Fibroblast of villous mesenchyme (primary cell): Measurements from ENCODE around the gene CDKN2AIP. TPM values are rescaled to one million over a fixed set of nuclear protein-coding genes. Genes with fewer than 3 reads are reported as not detected.

ENCODE experiments used
- DNase-seq: peaks from one replicate; pipeline ENCODE4 v3.0.0-alpha.2; 2010; ENCODE audit warnings: low read depth
- H3K4me3 ChIP-seq: 2 replicates; pipeline ENCODE4 v1.5.1; 2011; ENCODE audit warnings: low read depth, mild to moderate bottlenecking, low read length
- total RNA-seq: library from RNA; depleted of rRNA; stranded (reverse); fragments of >200 nt; gene quantifications from 2 replicates; pipeline ENCODE4 v1.2.3, GENCODE V29; 2012
- TF ChIP-seq, protein P1 (sequence below): IDR thresholded peaks from 2 replicates; pipeline ENCODE4 v1.5.1; 2012; ENCODE audit warnings: low read depth, mild to moderate bottlenecking, low read length; ENCODE audit not compliant: insufficient read depth

The CDKN2AIP gene
- total RNA-seq, 1 donor: 17.3 TPM

GRCh38 chr4:183495184-183495583, 50.7 kb downstream of the CDKN2AIP start:
- H3K4me3 ChIP-seq: no peak overlapping the region
- TF ChIP-seq, protein P1, sequence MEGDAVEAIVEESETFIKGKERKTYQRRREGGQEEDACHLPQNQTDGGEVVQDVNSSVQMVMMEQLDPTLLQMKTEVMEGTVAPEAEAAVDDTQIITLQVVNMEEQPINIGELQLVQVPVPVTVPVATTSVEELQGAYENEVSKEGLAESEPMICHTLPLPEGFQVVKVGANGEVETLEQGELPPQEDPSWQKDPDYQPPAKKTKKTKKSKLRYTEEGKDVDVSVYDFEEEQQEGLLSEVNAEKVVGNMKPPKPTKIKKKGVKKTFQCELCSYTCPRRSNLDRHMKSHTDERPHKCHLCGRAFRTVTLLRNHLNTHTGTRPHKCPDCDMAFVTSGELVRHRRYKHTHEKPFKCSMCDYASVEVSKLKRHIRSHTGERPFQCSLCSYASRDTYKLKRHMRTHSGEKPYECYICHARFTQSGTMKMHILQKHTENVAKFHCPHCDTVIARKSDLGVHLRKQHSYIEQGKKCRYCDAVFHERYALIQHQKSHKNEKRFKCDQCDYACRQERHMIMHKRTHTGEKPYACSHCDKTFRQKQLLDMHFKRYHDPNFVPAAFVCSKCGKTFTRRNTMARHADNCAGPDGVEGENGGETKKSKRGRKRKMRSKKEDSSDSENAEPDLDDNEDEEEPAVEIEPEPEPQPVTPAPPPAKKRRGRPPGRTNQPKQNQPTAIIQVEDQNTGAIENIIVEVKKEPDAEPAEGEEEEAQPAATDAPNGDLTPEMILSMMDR: no peak
- no peak for DNase-seq

Other genes with a start within 250 kb of the CDKN2AIP start
- under 0.01 TPM in 1 of 2 replicates, not detected in the other for gene CLDN22, start 124.4 kb upstream of the CDKN2AIP start, total RNA-seq
- gene CLDN24, start 122.2 kb upstream of the CDKN2AIP start, total RNA-seq: not detected in 2 replicates
- 6.1 and 8.6 TPM in 2 replicates for gene ING2, start 60.4 kb downstream of the CDKN2AIP start, total RNA-seq
- 19.3 and 30.2 TPM in 2 replicates for gene RWDD4, start 214.5 kb downstream of the CDKN2AIP start, total RNA-seq
- gene TRAPPC11, start 214.7 kb downstream of the CDKN2AIP start, total RNA-seq: 59.9 and 69.1 TPM in 2 replicates